Loucy (cell line): ENCODE measurements around the gene SPEF2.

Source experiments
- EZH2phosphoT487 ChIP-seq: fragments of 200-600 bp; IDR thresholded peaks from 2 replicates; pipeline ENCODE4 v1.6.1; 2018; ENCODE audit warnings: antibody characterized with exemption, mild to moderate bottlenecking, moderate library complexity, borderline replicate concordance
- TF ChIP-seq, protein P1 (sequence below): fragments of 200-600 bp; sonication (generic); conservative IDR thresholded peaks from 2 replicates; pipeline ENCODE4 v1.5.1; 2014; ENCODE audit warnings: mild to moderate bottlenecking, antibody characterized with exemption, low read length

DNA sequence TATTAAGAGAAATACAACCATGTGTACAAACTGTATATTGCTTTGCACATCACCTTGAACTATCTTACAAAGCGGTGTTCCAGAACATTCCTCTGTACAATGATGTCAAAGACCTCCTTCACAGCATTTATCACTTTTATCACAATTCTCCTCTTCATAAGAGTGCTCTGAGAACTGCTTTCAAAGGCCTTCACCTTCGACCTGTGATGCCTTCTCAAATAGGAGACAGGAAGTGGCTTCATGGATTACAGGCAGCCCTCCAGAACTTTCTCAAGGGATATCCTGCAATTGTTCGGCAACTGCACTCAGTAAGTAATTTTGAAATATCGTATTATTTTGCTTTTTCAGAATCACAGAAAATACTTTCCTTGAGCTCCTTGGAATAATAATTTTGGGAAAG, 171.1 kb downstream of the SPEF2 start:
- TF ChIP-seq, protein P1, sequence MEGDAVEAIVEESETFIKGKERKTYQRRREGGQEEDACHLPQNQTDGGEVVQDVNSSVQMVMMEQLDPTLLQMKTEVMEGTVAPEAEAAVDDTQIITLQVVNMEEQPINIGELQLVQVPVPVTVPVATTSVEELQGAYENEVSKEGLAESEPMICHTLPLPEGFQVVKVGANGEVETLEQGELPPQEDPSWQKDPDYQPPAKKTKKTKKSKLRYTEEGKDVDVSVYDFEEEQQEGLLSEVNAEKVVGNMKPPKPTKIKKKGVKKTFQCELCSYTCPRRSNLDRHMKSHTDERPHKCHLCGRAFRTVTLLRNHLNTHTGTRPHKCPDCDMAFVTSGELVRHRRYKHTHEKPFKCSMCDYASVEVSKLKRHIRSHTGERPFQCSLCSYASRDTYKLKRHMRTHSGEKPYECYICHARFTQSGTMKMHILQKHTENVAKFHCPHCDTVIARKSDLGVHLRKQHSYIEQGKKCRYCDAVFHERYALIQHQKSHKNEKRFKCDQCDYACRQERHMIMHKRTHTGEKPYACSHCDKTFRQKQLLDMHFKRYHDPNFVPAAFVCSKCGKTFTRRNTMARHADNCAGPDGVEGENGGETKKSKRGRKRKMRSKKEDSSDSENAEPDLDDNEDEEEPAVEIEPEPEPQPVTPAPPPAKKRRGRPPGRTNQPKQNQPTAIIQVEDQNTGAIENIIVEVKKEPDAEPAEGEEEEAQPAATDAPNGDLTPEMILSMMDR, result no peak
- no peak for TF ChIP-seq EZH2phosphoT487
